ENCODE measurements around the gene MYEOV.

Gene MYEOV

DNA sequence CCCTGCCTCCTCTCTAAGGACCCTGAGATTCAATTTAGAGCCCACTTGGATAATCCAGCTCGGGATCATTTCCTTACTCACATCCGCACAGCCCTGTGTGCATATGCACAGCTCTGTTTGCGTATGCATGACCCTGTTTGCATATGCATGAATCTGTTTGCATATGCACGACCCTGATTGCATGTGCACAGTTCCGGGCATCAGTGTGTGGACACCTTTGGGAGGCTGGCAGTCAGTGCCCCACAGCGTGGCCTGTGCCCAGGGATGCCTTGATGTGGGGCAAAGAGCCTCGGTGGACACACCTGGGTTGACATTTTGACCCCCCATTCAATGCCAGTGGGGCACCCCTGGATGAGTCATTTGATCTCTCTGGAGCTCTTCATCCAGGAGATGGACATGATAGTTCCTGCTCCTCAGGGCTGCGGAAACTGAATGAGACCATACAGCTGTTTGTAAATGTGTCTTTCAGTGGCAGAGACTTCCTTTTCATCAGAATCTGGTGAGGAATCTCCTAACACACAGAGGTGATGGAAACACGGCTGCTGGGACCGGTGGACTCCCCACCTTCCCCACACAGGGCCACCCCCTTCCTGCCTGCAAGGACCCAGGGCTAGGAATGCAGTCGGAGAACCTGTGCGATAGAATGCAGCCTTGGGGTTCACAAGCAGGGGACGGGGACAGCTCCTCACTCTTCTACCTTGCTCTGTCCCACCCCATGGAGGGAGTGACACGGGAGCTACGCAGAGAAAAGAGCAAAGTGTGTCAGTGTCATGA is 41.2 kb downstream of the MYEOV start:
- in situ Hi-C loops (cut with HindIII; ENCODE audit: low sequenced_read_pairs) = no loop called here

- in situ Hi-C loops (cut with HindIII; ENCODE audit: low sequenced_read_pairs) = no loop called here
Measured at GRCh38 chr11:69335781-69336405, 41.9 kb downstream of the MYEOV start.

DNA sequence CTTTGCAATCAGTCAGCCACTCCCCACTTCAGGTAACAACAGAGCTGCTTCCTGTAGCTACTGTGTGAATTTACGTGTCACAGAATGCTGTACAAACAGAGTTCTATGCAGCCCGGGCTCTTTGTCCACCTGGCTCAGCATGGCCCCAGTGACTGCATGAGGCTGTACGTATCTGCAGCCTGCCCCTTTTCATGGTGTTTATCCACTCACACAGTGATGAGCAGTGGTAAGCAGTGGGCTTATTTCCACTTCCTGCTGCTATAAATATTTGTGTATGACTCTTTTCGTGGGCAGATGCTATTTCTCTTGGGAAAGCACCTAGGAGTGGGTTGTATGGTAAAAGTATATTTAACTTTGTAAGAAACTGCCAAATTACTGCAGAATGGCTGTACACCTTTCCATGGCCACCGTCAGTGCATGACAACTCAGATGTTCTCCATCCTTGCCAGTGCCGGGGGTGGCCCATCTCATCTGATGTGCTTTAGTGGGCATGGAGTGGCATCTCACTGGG is 43.3 kb downstream of the MYEOV start:
- in situ Hi-C loops (cut with HindIII; ENCODE audit: low sequenced_read_pairs) = no loop called here

- in situ Hi-C loops (cut with HindIII; ENCODE audit: low sequenced_read_pairs) = no loop called here
Measured at GRCh38 chr11:69339041-69339733, 45.2 kb downstream of the MYEOV start.

GRCh38 chr11:69339983-69340565 is 46.1 kb downstream of the MYEOV start:
- in situ Hi-C loops (cut with HindIII; ENCODE audit: low sequenced_read_pairs) = no loop called here

DNA sequence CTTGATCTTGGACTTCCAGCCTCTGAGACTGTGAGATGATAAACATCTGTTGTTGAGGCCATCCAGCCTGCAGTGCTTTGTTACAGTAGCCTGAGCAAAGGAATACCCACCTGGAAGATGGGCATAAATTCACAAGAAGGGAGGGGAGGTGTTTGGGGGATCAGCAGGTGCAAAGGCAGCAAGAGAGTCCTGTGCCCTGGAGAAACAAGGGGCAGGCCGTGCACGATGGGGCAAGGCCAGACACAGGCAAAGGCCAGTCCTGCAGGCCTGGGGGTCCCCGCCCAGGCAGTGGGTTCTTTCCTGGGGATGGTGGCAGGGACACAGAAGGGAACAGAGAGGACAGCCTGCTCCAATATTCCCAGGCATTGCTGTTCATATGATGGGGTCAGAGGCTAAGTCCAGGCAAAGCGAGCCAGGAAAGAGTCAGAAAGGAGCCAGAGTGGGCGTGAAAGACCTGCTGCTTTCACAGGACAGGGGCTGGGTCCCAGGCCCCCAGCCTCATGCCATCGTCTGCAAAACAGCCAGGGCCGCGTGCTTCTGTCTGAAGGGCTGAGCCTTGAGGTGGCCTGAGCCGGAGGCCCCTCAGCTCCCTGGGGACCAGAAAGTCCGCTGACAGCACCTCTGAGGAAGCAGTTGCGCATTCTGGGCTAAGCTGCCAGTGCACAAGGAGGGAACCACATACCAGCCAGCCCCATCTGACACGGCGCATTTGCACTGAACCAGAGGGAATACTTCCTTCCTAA is 48.8 kb downstream of the MYEOV start:
- in situ Hi-C loops (cut with HindIII; ENCODE audit: low sequenced_read_pairs) = no loop called here

- in situ Hi-C loops (cut with HindIII; ENCODE audit: low sequenced_read_pairs) = no loop called here
Measured at GRCh38 chr11:69343401-69344321, 49.7 kb downstream of the MYEOV start.

DNA sequence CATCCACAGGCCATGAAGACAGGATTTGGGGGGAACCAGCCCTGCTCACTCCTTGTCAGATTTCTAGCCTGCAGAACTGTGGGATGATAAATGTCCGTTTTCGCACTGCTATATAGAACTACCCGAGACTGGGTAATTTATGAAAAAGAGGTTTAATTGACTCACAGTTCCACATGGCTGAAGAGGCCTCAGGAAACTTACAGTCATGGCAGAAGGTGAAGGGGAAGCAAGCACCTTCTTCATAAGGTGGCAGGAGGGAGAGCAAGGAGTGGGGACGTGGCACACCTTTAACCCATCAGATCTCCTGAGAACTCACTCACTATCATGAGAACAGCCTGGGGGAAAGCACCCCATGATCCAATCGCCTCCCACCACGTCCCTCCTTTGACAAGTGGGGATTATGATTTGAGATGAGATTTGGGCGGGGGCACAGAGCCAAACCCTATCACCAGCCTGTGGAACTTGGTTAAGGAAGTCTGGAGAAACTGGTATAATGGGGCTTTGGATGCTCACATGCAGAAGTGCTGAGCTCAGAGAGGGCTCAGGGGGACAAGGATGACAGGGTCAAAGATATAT is 50.7 kb downstream of the MYEOV start:
- in situ Hi-C loops (cut with HindIII; ENCODE audit: low sequenced_read_pairs) = no loop called here

Data from DLD1 (cell line).